PC-3 (cell line): Measurements from ENCODE around the gene CD164L2. TPM values are rescaled to one million over a fixed set of nuclear protein-coding genes. Genes with fewer than 3 reads are reported as not detected.

ENCODE experiments used
- ATAC-seq: fragments of 200-7000 bp; cut with Tn5 transposase; 2 replicates; pipeline ENCODE4 v1.9.1; 2020; ENCODE audit warnings: mild to moderate bottlenecking, moderate library complexity
- BruUV-seq: library from RNA; stranded (reverse); fragments of 400-500 nt; replicated peaks from 2 replicates; lab custom pipeline; 2021; lab: Mats Ljungman, UMichigan
- CTCF ChIA-PET: fragments of 300-600 bp; sonication (Branson Sonifier 250); formaldehyde crosslinking; loops from one replicate; lab custom pipeline; 2022; ENCODE audit warnings: antibody characterized with exemption; lab: Charles Lee
- POLR2A ChIA-PET: fragments of 300-600 bp; sonication (Branson Sonifier 250); formaldehyde crosslinking; loops from one replicate; lab custom pipeline; 2022; ENCODE audit warnings: antibody characterized with exemption; ENCODE audit not compliant: unreplicated experiment; lab: Charles Lee
- DNase-seq: peaks from one replicate; pipeline ENCODE4 v3.0.0-alpha.2; 2015
- H2AFZ ChIP-seq: fragments of 300-600 bp; sonication (generic); 2 replicates; pipeline ENCODE4 v1.6.0; 2016; ENCODE audit warnings: antibody characterized with exemption, low read length
- H3F3A ChIP-seq: fragments of 300-600 bp; sonication (generic); one replicate; pipeline ENCODE4 v1.6.0; 2017; ENCODE audit warnings: antibody characterized with exemption, low read length, control low read depth, mild to moderate bottlenecking; ENCODE audit not compliant: unreplicated experiment
- H3K27ac ChIP-seq: fragments of 300-600 bp; sonication (generic); 2 replicates; pipeline ENCODE4 v1.5.1; 2016; ENCODE audit warnings: mild to moderate bottlenecking, low read length
- H3K27me3 ChIP-seq: fragments of 300-600 bp; sonication (generic); 2 replicates; pipeline ENCODE4 v1.6.1; 2016; ENCODE audit warnings: low read length, mixed read lengths
- H3K36me3 ChIP-seq: fragments of 300-600 bp; sonication (generic); 2 replicates; pipeline ENCODE4 v1.6.1; 2016; ENCODE audit warnings: low read depth, mixed run types, low read length, mixed read lengths
- H3K4me1 ChIP-seq: fragments of 300-600 bp; sonication (generic); 2 replicates; pipeline ENCODE4 v1.5.1; 2016; ENCODE audit warnings: low read length; ENCODE audit not compliant: insufficient read depth
- H3K4me2 ChIP-seq: fragments of 300-600 bp; sonication (generic); 2 replicates; pipeline ENCODE4 v1.6.0; 2016; ENCODE audit warnings: low read length
- H3K4me3 ChIP-seq: fragments of 300-600 bp; sonication (generic); 2 replicates; pipeline ENCODE4 v1.5.1; 2016; ENCODE audit warnings: mild to moderate bottlenecking, low read length, mixed read lengths
- H3K79me2 ChIP-seq: fragments of 300-600 bp; sonication (generic); 2 replicates; pipeline ENCODE4 v1.6.1; 2017; ENCODE audit warnings: low read length, mixed read lengths
- H3K9ac ChIP-seq: fragments of 300-600 bp; sonication (generic); 2 replicates; pipeline ENCODE4 v1.6.0; 2016; ENCODE audit warnings: mild to moderate bottlenecking, low read length
- H3K9me2 ChIP-seq: fragments of 300-600 bp; sonication (generic); replicated peaks from 2 replicates; pipeline ENCODE4 v1.6.1; 2016; ENCODE audit warnings: mixed run types, low read length, mixed read lengths
- H3K9me3 ChIP-seq: fragments of 300-600 bp; sonication (generic); 2 replicates; pipeline ENCODE4 v1.6.1; 2016; ENCODE audit warnings: low read length, mixed read lengths
- H4K20me1 ChIP-seq: fragments of 300-600 bp; sonication (generic); 2 replicates; pipeline ENCODE4 v1.6.1; 2016; ENCODE audit warnings: low read length, mixed read lengths
- EZH2 ChIP-seq: fragments of 300-600 bp; sonication (generic); IDR thresholded peaks from one replicate; pipeline ENCODE4 v1.6.1; 2017; ENCODE audit warnings: antibody characterized with exemption, mild to moderate bottlenecking, low read length; ENCODE audit not compliant: unreplicated experiment
- EZH2phosphoT487 ChIP-seq: fragments of 300-600 bp; sonication (generic); IDR thresholded peaks from 2 replicates; pipeline ENCODE4 v1.6.1; 2018; ENCODE audit warnings: mild to moderate bottlenecking, antibody characterized with exemption, low read length, borderline replicate concordance
- intact Hi-C: fragments of 100-400 bp; cut with micrococcal nuclease; formaldehyde crosslinking; loops from 2 replicates; pipeline ENCODE4 v1.9.0; 2023
- total RNA-seq: library from RNA; depleted of rRNA; stranded (reverse); fragments of >200 nt; gene quantifications from 2 replicates; pipeline ENCODE4 v1.2.3, GENCODE V29; 2014
- TF ChIP-seq, protein P1 (sequence below): fragments of 300-600 bp; sonication (generic); conservative IDR thresholded peaks from 2 replicates; pipeline ENCODE4 v1.5.1; 2017; ENCODE audit warnings: antibody characterized with exemption, low read depth, mild to moderate bottlenecking, low read length

CD164L2 gene
- total RNA-seq, 1 experiment from 2014 or later: 0.47 TPM

DNA sequence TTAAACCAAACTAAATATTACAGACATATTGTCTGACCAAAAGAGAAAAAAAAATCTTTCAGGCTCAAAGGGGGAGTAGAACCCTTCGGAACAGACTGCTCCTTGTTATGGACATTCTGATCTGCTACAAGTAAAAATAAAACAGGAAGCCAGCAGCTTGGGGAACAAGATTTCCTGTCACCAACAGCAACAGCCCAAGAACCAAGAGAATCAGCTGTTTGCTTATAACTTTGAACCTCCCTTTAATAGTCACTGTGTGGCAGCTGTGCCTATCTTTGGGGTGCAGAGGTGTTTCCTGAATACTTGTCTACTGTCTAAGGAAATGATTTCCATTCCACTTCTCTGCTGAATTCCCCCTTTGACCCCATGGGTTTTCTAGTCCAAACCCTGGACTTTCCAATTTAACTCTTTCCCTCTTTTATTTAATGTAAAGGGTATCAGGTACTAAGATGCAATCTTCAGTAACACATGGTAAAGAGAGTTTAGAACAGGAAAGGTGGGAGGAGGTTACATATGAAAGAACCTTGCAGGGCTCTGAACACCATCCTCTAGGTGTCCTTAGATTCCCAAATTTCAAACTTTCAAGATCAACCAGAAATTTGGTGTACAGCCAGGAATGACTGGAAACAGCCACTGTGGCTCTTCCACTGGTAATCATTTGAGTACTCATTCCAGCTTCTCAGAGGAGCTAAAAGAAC lies 47.9 kb upstream of the CD164L2 start:
- H3F3A ChIP-seq: no peaks in the 10 kb centered on the region
- TF ChIP-seq, protein P1, sequence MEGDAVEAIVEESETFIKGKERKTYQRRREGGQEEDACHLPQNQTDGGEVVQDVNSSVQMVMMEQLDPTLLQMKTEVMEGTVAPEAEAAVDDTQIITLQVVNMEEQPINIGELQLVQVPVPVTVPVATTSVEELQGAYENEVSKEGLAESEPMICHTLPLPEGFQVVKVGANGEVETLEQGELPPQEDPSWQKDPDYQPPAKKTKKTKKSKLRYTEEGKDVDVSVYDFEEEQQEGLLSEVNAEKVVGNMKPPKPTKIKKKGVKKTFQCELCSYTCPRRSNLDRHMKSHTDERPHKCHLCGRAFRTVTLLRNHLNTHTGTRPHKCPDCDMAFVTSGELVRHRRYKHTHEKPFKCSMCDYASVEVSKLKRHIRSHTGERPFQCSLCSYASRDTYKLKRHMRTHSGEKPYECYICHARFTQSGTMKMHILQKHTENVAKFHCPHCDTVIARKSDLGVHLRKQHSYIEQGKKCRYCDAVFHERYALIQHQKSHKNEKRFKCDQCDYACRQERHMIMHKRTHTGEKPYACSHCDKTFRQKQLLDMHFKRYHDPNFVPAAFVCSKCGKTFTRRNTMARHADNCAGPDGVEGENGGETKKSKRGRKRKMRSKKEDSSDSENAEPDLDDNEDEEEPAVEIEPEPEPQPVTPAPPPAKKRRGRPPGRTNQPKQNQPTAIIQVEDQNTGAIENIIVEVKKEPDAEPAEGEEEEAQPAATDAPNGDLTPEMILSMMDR: no peak
- TF ChIP-seq EZH2 (no peak), EZH2phosphoT487 (no peak)
- no peak overlapping the region for H3K4me3 ChIP-seq
- no peaks in the 10 kb centered on the region for H3K9me2 ChIP-seq
- no peaks in the 10 kb centered on the region for H3K9me3 ChIP-seq
- no peaks in the 10 kb centered on the region for H4K20me1 ChIP-seq
- H3K27ac ChIP-seq: no peak overlapping the region
- ATAC-seq (no peak; the same call in 1 of the 2 replicates), DNase-seq (peak; percentile 14)
- ChIA-PET CTCF (no interaction called here), POLR2A (no interaction called here)
- no peak overlapping the region for H2AFZ ChIP-seq
- no peaks in the 10 kb centered on the region for H3K27me3 ChIP-seq
- peaks cover 22% of the 10 kb centered on the region for H3K36me3 ChIP-seq
- intact Hi-C loops: loop anchor here (5.0 kb wide), 1 partner anchor 56 kb away; no protein-coding TSS in a partner anchor
- no peak overlapping the region for H3K9ac ChIP-seq
- H3K4me2 ChIP-seq: no peak overlapping the region
- H3K79me2 ChIP-seq: peaks cover 64% of the 10 kb centered on the region
- no TSS peak for BruUV-seq
- peaks cover 2% of the 10 kb centered on the region for H3K4me1 ChIP-seq

DNA sequence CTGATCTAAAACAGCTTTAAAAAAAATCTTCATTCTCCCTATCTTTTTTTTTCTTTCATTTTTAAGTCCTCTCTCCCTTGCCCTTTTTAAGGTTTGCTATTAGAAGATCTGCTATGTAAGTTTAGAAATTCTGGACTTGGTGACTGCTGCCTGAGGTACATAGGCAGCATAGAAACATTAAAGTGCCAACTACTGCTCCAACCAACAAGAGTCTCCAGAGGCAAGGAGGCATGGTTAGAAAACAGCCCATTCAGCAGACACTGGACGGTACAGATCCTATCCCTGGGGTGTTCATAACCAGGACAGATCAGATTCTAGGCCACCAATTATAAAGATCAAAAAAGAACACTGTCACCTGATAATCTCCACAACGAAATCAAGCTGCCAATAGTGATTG lies 45.9 kb upstream of the CD164L2 start:
- H3K36me3 ChIP-seq: peaks cover 24% of the 10 kb centered on the region
- DNase-seq (no peak), ATAC-seq (no peak)
- H3K9me3 ChIP-seq: no peaks in the 10 kb centered on the region
- ChIA-PET CTCF (no interaction called here), POLR2A (no interaction called here)
- H3K4me3 ChIP-seq: no peak overlapping the region
- TF ChIP-seq, protein P1: no peak
- TF ChIP-seq EZH2phosphoT487 (no peak), EZH2 (no peak)
- H3K9me2 ChIP-seq: no peaks in the 10 kb centered on the region
- H3K27ac ChIP-seq: no peak overlapping the region
- no TSS peak for BruUV-seq
- no peaks in the 10 kb centered on the region for H3K4me1 ChIP-seq
- peaks cover 53% of the 10 kb centered on the region for H3K79me2 ChIP-seq
- H3F3A ChIP-seq: peaks cover 7% of the 10 kb centered on the region
- H3K27me3 ChIP-seq: no peaks in the 10 kb centered on the region
- no peaks in the 10 kb centered on the region for H4K20me1 ChIP-seq
- H3K4me2 ChIP-seq: no peak overlapping the region
- intact Hi-C loops: no loop called here
- H2AFZ ChIP-seq: no peak overlapping the region
- H3K9ac ChIP-seq: no peak overlapping the region

DNA sequence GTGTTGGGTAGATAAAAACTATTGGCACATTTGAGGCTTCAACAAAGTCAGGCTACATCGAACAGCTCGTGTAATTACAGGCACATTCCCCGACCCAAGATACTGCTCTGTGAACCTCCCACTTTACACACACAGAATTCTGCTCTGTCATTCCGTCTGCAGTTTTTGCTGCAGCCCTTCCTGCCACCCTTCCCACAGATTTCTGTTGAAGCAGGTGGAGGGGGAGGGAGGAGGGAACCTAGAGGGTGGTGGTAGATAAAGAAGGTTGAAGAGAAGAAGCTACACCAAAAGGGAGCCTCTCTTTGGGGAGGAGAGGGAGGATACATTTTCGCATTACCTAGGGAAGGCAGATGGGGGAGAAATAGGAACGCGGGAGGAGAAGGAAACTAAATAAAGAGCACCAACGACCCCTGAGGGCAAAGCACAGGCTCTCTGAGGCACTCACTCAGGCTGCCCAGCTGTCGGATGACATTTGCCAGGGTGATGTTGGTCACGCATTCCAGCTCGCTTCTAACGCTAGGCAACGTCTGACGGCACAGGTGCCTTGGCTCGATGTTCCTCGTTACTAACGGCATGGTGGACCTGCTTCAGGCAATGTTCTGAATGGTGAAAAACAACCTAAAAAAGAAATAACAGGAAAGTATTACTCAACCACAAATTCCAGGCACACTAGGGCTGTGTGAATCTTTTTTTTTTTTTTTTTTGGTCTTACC lies 45.3 kb upstream of the CD164L2 start:
- TF ChIP-seq EZH2: no peak
- Histone ChIP-seq H3K27me3 (no peaks in the 10 kb centered on the region), H3K4me1 (no peaks in the 10 kb centered on the region), H2AFZ (no peak overlapping the region), H3K36me3 (peaks cover 24% of the 10 kb centered on the region), H4K20me1 (no peaks in the 10 kb centered on the region), H3K9ac (no peak overlapping the region), H3K27ac (no peak overlapping the region), H3K9me3 (no peaks in the 10 kb centered on the region), H3K79me2 (peaks cover 53% of the 10 kb centered on the region), H3K4me2 (no peak overlapping the region), H3F3A (peaks cover 7% of the 10 kb centered on the region), H3K9me2 (no peaks in the 10 kb centered on the region), H3K4me3 (no peak overlapping the region)
- ATAC-seq: no peak
- no peak for DNase-seq
- ChIA-PET POLR2A (no interaction called here), CTCF (no interaction called here)
- intact Hi-C loops: no loop called here
- no TSS peak for BruUV-seq
